Esophagus (tissue), 2 donors: ENCODE measurements around the gene DNAH11. TPM values are rescaled to one million over a fixed set of nuclear protein-coding genes. Genes with fewer than 3 reads are reported as not detected.
"Not testable (repeated sequence)": the region's sequence is repeated elsewhere in the genome, so short reads cannot be mapped to it uniquely, and the experiment has no call there.

Experiments used
- H3K27ac ChIP-seq, 2 donors: one replicate each; pipeline ENCODE4 v1.5.1; 2013; ENCODE audit warnings: low read depth in 2 of 2, mild to moderate bottlenecking in 2 of 2, inconsistent platforms in 1 of 2, low read length in 1 of 2, moderate library complexity in 1 of 2
- H3K27me3 ChIP-seq, 2 donors: one replicate each; pipeline ENCODE4 v1.6.1; 2013; ENCODE audit warnings: low read length in 2 of 2, control low read depth in 1 of 2, mild to moderate bottlenecking in 1 of 2; ENCODE audit not compliant: insufficient read depth in 2 of 2, control insufficient read depth in 1 of 2
- H3K36me3 ChIP-seq, 2 donors: one replicate each; pipeline ENCODE4 v1.6.1; 2013; ENCODE audit warnings: low read length in 1 of 2; ENCODE audit not compliant: control insufficient read depth in 2 of 2, insufficient read depth in 2 of 2
- H3K4me1 ChIP-seq, 2 donors: one replicate each; pipeline ENCODE4 v1.6.1; 2013; ENCODE audit warnings: low read length in 1 of 2; ENCODE audit not compliant: control insufficient read depth in 2 of 2, insufficient read depth in 2 of 2
- H3K4me3 ChIP-seq, 2 donors: one replicate each; pipeline ENCODE4 v1.5.1; 2013; ENCODE audit warnings: low read length in 2 of 2, mild to moderate bottlenecking in 2 of 2, low read depth in 1 of 2, moderate library complexity in 1 of 2
- H3K9me3 ChIP-seq, 2 donors: one replicate each; pipeline ENCODE4 v1.6.1; 2013; ENCODE audit warnings: mild to moderate bottlenecking in 2 of 2, low read depth in 1 of 2, low read length in 1 of 2, moderate library complexity in 1 of 2; ENCODE audit not compliant: control insufficient read depth in 2 of 2, insufficient read depth in 1 of 2
- WGBS, 2 donors: extraction: QIAGEN DNeasy Blood & Tissue Kit; methylation state at CpG; one replicate each; pipeline ENCODE4 v1.1.7; 2013; 5-methylcytosine and 5-hydroxymethylcytosine counted together
- polyA plus RNA-seq, 2 donors: library from polyadenylated mRNA; stranded (reverse); fragments of 200-250 nt; gene quantifications; one replicate each; pipeline ENCODE4 v1.2.3, GENCODE V29; 2013
- donor health status: healthy with polysubstance abuse.
- donor health status: Bipolar disorder and iron deficiency.

The DNAH11 gene
- polyA plus RNA-seq, 2 donors, result 0.51 to 1.6 TPM

GRCh38 chr7:21915140-21915539 lies 372.3 kb downstream of the DNAH11 start:
- 76 to 83% methylated on average over 3 of the region's 3 CpGs for WGBS, 2 donors
- Histone ChIP-seq H3K4me1 (peaks cover 0 to 2% of the 10 kb centered on the region in 2 donors), H3K27ac (no peak overlapping the region), H3K9me3 (no peaks in the 10 kb centered on the region), H3K27me3 (no peaks in the 10 kb centered on the region), H3K4me3 (no peak overlapping the region), H3K36me3 (peaks cover 1 to 2% of the 10 kb centered on the region in 2 donors)

- Histone ChIP-seq H3K4me1 (peaks cover 0 to 2% of the 10 kb centered on the region in 2 donors), H3K9me3 (no peaks in the 10 kb centered on the region), H3K27me3 (no peaks in the 10 kb centered on the region), H3K27ac (no peak overlapping the region), H3K36me3 (peaks cover 0 to 2% of the 10 kb centered on the region in 2 donors), H3K4me3 (no peak overlapping the region)
- WGBS, 2 donors, result 96 to 97% methylated on average over 7 of the region's 7 CpGs
These were observed 373.3 kb downstream of the DNAH11 start for GRCh38 chr7:21916176-21916575.

- H3K4me1 ChIP-seq, result peaks cover 0 to 2% of the 10 kb centered on the region in 2 donors
- no peak overlapping the region for H3K4me3 ChIP-seq
- no peaks in the 10 kb centered on the region for H3K27me3 ChIP-seq
- H3K36me3 ChIP-seq, result peaks cover 0 to 2% of the 10 kb centered on the region in 2 donors
- no peak overlapping the region for H3K27ac ChIP-seq
- 77 to 82% methylated on average over 5 of the region's 5 CpGs for WGBS, 2 donors
- H3K9me3 ChIP-seq, result no peaks in the 10 kb centered on the region
These were observed 373.8 kb downstream of the DNAH11 start for GRCh38 chr7:21916629-21917028.

GRCh38 chr7:21918216-21918615 lies 375.4 kb downstream of the DNAH11 start:
- no peaks in the 10 kb centered on the region for H3K36me3 ChIP-seq
- H3K4me3 ChIP-seq, result no peak overlapping the region
- peaks cover 0 to 2% of the 10 kb centered on the region in 2 donors for H3K4me1 ChIP-seq
- WGBS, 2 donors, result 93 to 94% methylated on average over 2 of the region's 2 CpGs
- no peak overlapping the region for H3K27ac ChIP-seq
- no peaks in the 10 kb centered on the region for H3K27me3 ChIP-seq
- no peaks in the 10 kb centered on the region for H3K9me3 ChIP-seq

- Histone ChIP-seq H3K27ac (no peak overlapping the region), H3K4me1 (no peaks in the 10 kb centered on the region), H3K4me3 (no peak overlapping the region), H3K9me3 (no peaks in the 10 kb centered on the region), H3K36me3 (no peaks in the 10 kb centered on the region), H3K27me3 (no peaks in the 10 kb centered on the region)
- WGBS, 2 donors, result 61 to 63% methylated on average over 3 of the region's 3 CpGs
These were observed 378.1 kb downstream of the DNAH11 start for GRCh38 chr7:21920936-21921335.

- no peak overlapping the region for H3K27ac ChIP-seq
- no peaks in the 10 kb centered on the region for H3K36me3 ChIP-seq
- no peaks in the 10 kb centered on the region for H3K4me1 ChIP-seq
- 81 to 89% methylated on average over 5 of the region's 5 CpGs for WGBS, 2 donors
- no peak overlapping the region for H3K4me3 ChIP-seq
- no peaks in the 10 kb centered on the region for H3K9me3 ChIP-seq
- no peaks in the 10 kb centered on the region for H3K27me3 ChIP-seq
These were observed 379.8 kb downstream of the DNAH11 start for GRCh38 chr7:21922605-21923004.

GRCh38 chr7:21923658-21924057 lies 380.8 kb downstream of the DNAH11 start:
- Histone ChIP-seq H3K27ac (no peak overlapping the region), H3K4me3 (no peak overlapping the region), H3K27me3 (no peaks in the 10 kb centered on the region), H3K9me3 (no peaks in the 10 kb centered on the region), H3K36me3 (no peaks in the 10 kb centered on the region), H3K4me1 (peaks cover 0 to 2% of the 10 kb centered on the region in 2 donors)
- WGBS, 2 donors, result 43 to 48% methylated on average over 2 of the region's 2 CpGs

GRCh38 chr7:21926448-21926847 lies 383.6 kb downstream of the DNAH11 start:
- Histone ChIP-seq H3K27me3 (no peaks in the 10 kb centered on the region), H3K4me3 (no peak overlapping the region), H3K9me3 (no peaks in the 10 kb centered on the region), H3K4me1 (peaks cover 0 to 2% of the 10 kb centered on the region in 2 donors), H3K36me3 (no peaks in the 10 kb centered on the region), H3K27ac (no peak overlapping the region)
- 50 to 81% methylated on average over 1 of the region's 1 CpG for WGBS, 2 donors

- Histone ChIP-seq H3K4me3 (no peak overlapping the region), H3K36me3 (no peaks in the 10 kb centered on the region), H3K4me1 (peaks cover 0 to 2% of the 10 kb centered on the region in 2 donors), H3K9me3 (no peaks in the 10 kb centered on the region), H3K27me3 (no peaks in the 10 kb centered on the region), H3K27ac (no peak overlapping the region)
- WGBS, 2 donors, result 67 to 69% methylated on average over 6 of the region's 6 CpGs
These were observed 384.9 kb downstream of the DNAH11 start for GRCh38 chr7:21927693-21928092.

GRCh38 chr7:21933293-21933692 lies 390.5 kb downstream of the DNAH11 start:
- not testable (repeated sequence) for H3K36me3 ChIP-seq, H3K27ac ChIP-seq, H3K27me3 ChIP-seq, H3K4me1 ChIP-seq, H3K4me3 ChIP-seq, H3K9me3 ChIP-seq
- 84 to 87% methylated on average over 3 of the region's 3 CpGs for WGBS, 2 donors
